Heart right ventricle (tissue), 16 donors: ENCODE measurements around the gene ESYT1. TPM values are rescaled to one million over a fixed set of nuclear protein-coding genes. Genes with fewer than 3 reads are reported as not detected.

Experiments used
- ATAC-seq, 8 donors: fragments of 200-7000 bp; cut with Tn5 transposase; one replicate each; pipeline ENCODE4 v1.9.1; 2020; ENCODE audit warnings: mild to moderate bottlenecking in 8 of 8, moderate library complexity in 8 of 8, moderate number of reproducible peaks in 1 of 8
- DNase-seq, 2 donors: peaks; one replicate each; pipeline ENCODE4 v3.0.0-alpha.2; 2020
- H3K27ac ChIP-seq, 10 donors: fragments of 200-600 bp; sonication (generic) in 2 of 10; one replicate each; pipeline versions ENCODE4 v1.5.0 to v1.8.0; 2020 to 2022; ENCODE audit warnings: mild to moderate bottlenecking in 3 of 10
- H3K27me3 ChIP-seq, 7 donors: fragments of 200-600 bp; one replicate each; pipeline ENCODE4 v1.8.0; 2021 to 2022; ENCODE audit warnings: mild to moderate bottlenecking in 2 of 7
- H3K36me3 ChIP-seq, 9 donors: fragments of 200-600 bp; sonication (generic) in 1 of 9; one replicate each; pipeline versions ENCODE4 v1.5.0 to v1.8.0; 2020 to 2022; ENCODE audit warnings: mild to moderate bottlenecking in 2 of 9
- H3K4me1 ChIP-seq, 9 donors: fragments of 200-600 bp; sonication (generic) in 1 of 9; one replicate each; pipeline versions ENCODE4 v1.5.0 to v1.8.0; 2020 to 2022; ENCODE audit warnings: mild to moderate bottlenecking in 4 of 9
- H3K4me3 ChIP-seq, 10 donors: fragments of 200-600 bp; sonication (generic) in 2 of 10; one replicate each; pipeline versions ENCODE4 v1.5.0 to v1.8.0; 2020 to 2022; ENCODE audit warnings: mild to moderate bottlenecking in 7 of 10, moderate library complexity in 2 of 10
- H3K9me3 ChIP-seq, 11 donors: fragments of 200-600 bp in 10 of 11; sonication (generic) in 2 of 11; one replicate each; pipeline versions ENCODE4 v1.5.0 to v1.8.0; 2013 to 2022; ENCODE audit warnings: mild to moderate bottlenecking in 2 of 11, control low read depth in 1 of 11, moderate library complexity in 1 of 11
- CTCF ChIP-seq, 9 donors: fragments of 200-600 bp; sonication (generic) in 2 of 9; IDR thresholded peaks; one replicate each; pipeline versions ENCODE4 v1.5.0 to v1.8.0; 2021 to 2022; ENCODE audit warnings: antibody characterized with exemption in 9 of 9, mild to moderate bottlenecking in 5 of 9, moderate library complexity in 1 of 9
- WGBS, 2 donors: extraction: QIAGEN DNeasy Blood & Tissue Kit; methylation state at CpG; one replicate each; pipeline ENCODE4 v1.1.7; 2013; ENCODE audit warnings: inconsistent platforms in 1 of 2; 5-methylcytosine and 5-hydroxymethylcytosine counted together
- intact Hi-C, 10 donors: fragments of 100-400 bp; cut with DNase I; formaldehyde crosslinking; loops; one replicate each; pipeline versions ENCODE4 v1.11.1 to v1.14.2; 2022
- polyA plus RNA-seq, 2 donors: library from polyadenylated mRNA; stranded (reverse); fragments of 200-250 nt; gene quantifications; one replicate each; pipeline ENCODE4 v1.2.3, GENCODE V29; 2013
- total RNA-seq, 10 donors: library from RNA; stranded (reverse); fragmentation: NEBNext Ultra II Directional in 3 of 10; extraction: Animal tissue kit (Norgen Biotek cat#: 25700) in 3 of 10; gene quantifications; one replicate each; pipeline versions ENCODE4 v1.2.1 to v1.2.4, GENCODE V29; 2021 to 2023
- donor health status: Arrhythmogenic right ventricular cardiomyopathy.
- donor health status: ischemic (EF 13 %, LVEDD 7.1; RV severe dilation, severe dysfunction).
- donor health status: healthy with polysubstance abuse.
- donor health status: DM: no; HTN: yes; CAD: no.
- donor health status: DM: no; HTN: no; CAD: no.
- donor health status: ischemic (EF 25% LVEDD 6.9; RV normal size, moderate dysfunction).
- donor health status: ischemic (EF 25% LVEDD 5.7; RV mildly dilated, moderate dysfunction).
- donor health status: healthy.
- donor health status: DM: yes; HTN: yes; CAD: no.
- donor health status: Ischemic cardiomyopathy.
- donor health status: ischemic (EF 35%, LVEDD 5.7; RV mildly dilated, moderate dysfunction).
- donor health status: nonischemic (EF 11% LVEDD 7.7; RV severe dilation, severe dysfunction).
- donor health status: DM: yes; HTN: yes; CAD: no.
- donor health status: PGD.
- donor health status: ischemic (EF 29% LVEDD 5.4; RV normal size, mild dysfunction).
- donor health status: nonischemic (EF 23%, LVEDD 6.1; RV moderate dilation, normal function).

The ESYT1 gene
- total and polyA plus RNA-seq, 12 donors = 20.9 to 57.3 (median 31.9) TPM

- H3K9me3 ChIP-seq = no peaks in the 10 kb centered on the region
- intact Hi-C loops = loop anchor here in 7 of 10 donors (1.0 to 5.0 kb wide), 5 partner anchors 29 to 41 kb away; partner anchors contain the start of genes ZC3H10 (in 3 of the 7) and SMARCC2 (in 2 of the 7)
- H3K4me1 ChIP-seq = peaks cover 20 to 50% (median 40%) of the 10 kb centered on the region in 9 donors
- 2 to 7% methylated on average over 8 of the region's 8 CpGs for WGBS, 2 donors
- H3K27ac ChIP-seq = peak overlapping the region; percentile 93 to 99 (median 98)
- H3K36me3 ChIP-seq = peaks cover 4 to 62% (median 50%) of the 10 kb centered on the region in 9 donors
- no peaks in the 10 kb centered on the region for H3K27me3 ChIP-seq
- no peak for TF ChIP-seq CTCF (IDR thresholded peaks at IDR 0.05)
- peak overlapping the region; percentile 73 to 98 (median 91) for H3K4me3 ChIP-seq
- DNase-seq (no peak), ATAC-seq (no peak)
Observed at GRCh38 chr12:56159482-56160192, 31.6 kb downstream of the ESYT1 start.

GRCh38 chr12:56160193-56160763 lies 32.2 kb downstream of the ESYT1 start:
- Histone ChIP-seq H3K27ac (peak overlapping the region; percentile 93 to 99 (median 98)), H3K9me3 (no peaks in the 10 kb centered on the region), H3K4me1 (peaks cover 20 to 56% (median 40%) of the 10 kb centered on the region in 9 donors), H3K27me3 (no peaks in the 10 kb centered on the region), H3K36me3 (peaks cover 8 to 65% (median 55%) of the 10 kb centered on the region in 9 donors), H3K4me3 (peak overlapping the region; percentile 73 to 98 (median 91))
- ATAC-seq (no peak), DNase-seq (no peak)
- WGBS, 2 donors = 16 to 20% methylated on average over 7 of the region's 7 CpGs
- no peak for TF ChIP-seq CTCF (IDR thresholded peaks at IDR 0.05)
- intact Hi-C loops = loop anchor here in 2 of 10 donors (2.0 kb wide), 2 partner anchors 29 to 41 kb away; partner anchors contain the start of genes SMARCC2 (in 2 of the 2) and ZC3H10 (in 1 of the 2)

- WGBS, 2 donors = 38 to 48% methylated on average over 11 of the region's 11 CpGs
- no peaks in the 10 kb centered on the region for H3K9me3 ChIP-seq
- DNase-seq (no peak), ATAC-seq (no peak)
- H3K27ac ChIP-seq = peak overlapping the region in 9 of 10 donors; percentile 93 to 99 (median 97)
- no peak for TF ChIP-seq CTCF (IDR thresholded peaks at IDR 0.05)
- peak overlapping the region; percentile 73 to 98 (median 91) for H3K4me3 ChIP-seq
- intact Hi-C loops = loop anchor here in 2 of 10 donors (2.0 kb wide), 2 partner anchors 28 to 42 kb away; partner anchors contain the start of genes SMARCC2 (in 2 of the 2) and ZC3H10 (in 1 of the 2)
- no peaks in the 10 kb centered on the region for H3K27me3 ChIP-seq
- peaks cover 20 to 64% (median 40%) of the 10 kb centered on the region in 9 donors for H3K4me1 ChIP-seq
- H3K36me3 ChIP-seq = peaks cover 8 to 70% (median 63%) of the 10 kb centered on the region in 9 donors
Observed at GRCh38 chr12:56160894-56161689, 33.0 kb downstream of the ESYT1 start.
